Urinary bladder (tissue), 4 donors: ENCODE results near the gene LRRC37B. TPM values are rescaled to one million over a fixed set of nuclear protein-coding genes. Genes with fewer than 3 reads are reported as not detected.
"Not testable (repeated sequence)": the region's sequence is repeated elsewhere in the genome, so short reads cannot be mapped to it uniquely, and the experiment has no call there.

ENCODE experiments used
- DNase-seq: peaks from one replicate; pipeline ENCODE4 v3.0.0-alpha.2; 2015; ENCODE audit errors: extremely low spot score
- H3K27ac ChIP-seq: one replicate; pipeline ENCODE4 v1.5.1; 2013; ENCODE audit warnings: low read depth, mild to moderate bottlenecking, moderate library complexity
- H3K36me3 ChIP-seq: one replicate; pipeline ENCODE4 v1.6.1; 2013; ENCODE audit warnings: mild to moderate bottlenecking, moderate library complexity; ENCODE audit not compliant: insufficient read depth
- H3K4me1 ChIP-seq: one replicate; pipeline ENCODE4 v1.6.1; 2013; ENCODE audit warnings: mild to moderate bottlenecking, moderate library complexity; ENCODE audit not compliant: insufficient read depth
- H3K4me3 ChIP-seq: one replicate; pipeline ENCODE4 v1.5.1; 2013; ENCODE audit warnings: low read depth, low read length
- WGBS: extraction: QIAGEN DNeasy Blood & Tissue Kit; methylation state at CpG from one replicate; pipeline ENCODE4 v1.1.7; 2013; 5-methylcytosine and 5-hydroxymethylcytosine counted together
- polyA plus RNA-seq: library from polyadenylated mRNA; stranded (reverse); fragments of 200-250 nt; gene quantifications from one replicate; pipeline ENCODE4 v1.2.3, GENCODE V29; 2013
- total RNA-seq: library from RNA; depleted of rRNA; stranded (reverse); fragments of >200 nt; gene quantifications from one replicate; pipeline ENCODE4 v1.2.3, GENCODE V29; 2014
- donor health status: healthy with polysubstance abuse.
- donor health status: healthy.

Gene LRRC37B
- total and polyA plus RNA-seq, 2 donors: 9.4 to 31.6 TPM

GRCh38 chr17:32019228-32019627, 12.0 kb downstream of the LRRC37B start:
- DNase-seq: no peak
- Histone ChIP-seq H3K36me3 (no peaks in the 10 kb centered on the region), H3K27ac (no peak overlapping the region), H3K4me3 (no peak overlapping the region), H3K4me1 (no peaks in the 10 kb centered on the region)
- WGBS: 96% methylated on average over 1 of the region's 1 CpG

- Histone ChIP-seq H3K4me3 (no peak overlapping the region), H3K36me3 (no peaks in the 10 kb centered on the region), H3K27ac (no peak overlapping the region), H3K4me1 (no peaks in the 10 kb centered on the region)
- 83% methylated on average over 16 of the region's 16 CpGs for WGBS
- DNase-seq: no peak
Measured at GRCh38 chr17:32020943-32021614, 13.9 kb downstream of the LRRC37B start.

- no peak overlapping the region for H3K4me3 ChIP-seq
- H3K27ac ChIP-seq: no peak overlapping the region
- no peaks in the 10 kb centered on the region for H3K36me3 ChIP-seq
- H3K4me1 ChIP-seq: no peaks in the 10 kb centered on the region
- no peak for DNase-seq
- WGBS: 94% methylated on average over 7 of the region's 7 CpGs
Measured at GRCh38 chr17:32021615-32021955, 14.4 kb downstream of the LRRC37B start.

- H3K4me3 ChIP-seq, H3K4me1 ChIP-seq, H3K27ac ChIP-seq, H3K36me3 ChIP-seq, DNase-seq: not testable (repeated sequence)
- WGBS: 96% methylated on average over 5 of the region's 5 CpGs
Measured at GRCh38 chr17:32022554-32022953, 15.4 kb downstream of the LRRC37B start.

- not testable (repeated sequence) for H3K4me1 ChIP-seq, H3K4me3 ChIP-seq, DNase-seq, H3K36me3 ChIP-seq, H3K27ac ChIP-seq
- WGBS: 93% methylated on average over 4 of the region's 4 CpGs
Measured at GRCh38 chr17:32027271-32027670, 20.1 kb downstream of the LRRC37B start.

GRCh38 chr17:32033223-32033622, 26.0 kb downstream of the LRRC37B start:
- H3K27ac ChIP-seq: no peak overlapping the region
- 97% methylated on average over 2 of the region's 2 CpGs for WGBS
- DNase-seq: no peak
- no peaks in the 10 kb centered on the region for H3K36me3 ChIP-seq
- no peaks in the 10 kb centered on the region for H3K4me1 ChIP-seq
- H3K4me3 ChIP-seq: no peak overlapping the region

- WGBS: 93% methylated on average over 1 of the region's 1 CpG
- H3K4me3 ChIP-seq, H3K4me1 ChIP-seq, DNase-seq, H3K27ac ChIP-seq, H3K36me3 ChIP-seq: not testable (repeated sequence)
Measured at GRCh38 chr17:32033812-32034211, 26.6 kb downstream of the LRRC37B start.

- DNase-seq, H3K36me3 ChIP-seq, H3K4me1 ChIP-seq, H3K27ac ChIP-seq, H3K4me3 ChIP-seq: not testable (repeated sequence)
- 94% methylated on average over 17 of the region's 17 CpGs for WGBS
Measured at GRCh38 chr17:32040246-32040645, 33.1 kb downstream of the LRRC37B start.

- WGBS: 93% methylated on average over 19 of the region's 19 CpGs
- H3K27ac ChIP-seq, DNase-seq, H3K4me3 ChIP-seq, H3K36me3 ChIP-seq, H3K4me1 ChIP-seq: not testable (repeated sequence)
Measured at GRCh38 chr17:32041306-32041875, 34.2 kb downstream of the LRRC37B start.

- not testable (repeated sequence) for H3K4me1 ChIP-seq, DNase-seq, H3K27ac ChIP-seq, H3K4me3 ChIP-seq, H3K36me3 ChIP-seq
- 96% methylated on average over 10 of the region's 11 CpGs for WGBS
Measured at GRCh38 chr17:32042266-32042665, 35.1 kb downstream of the LRRC37B start.

GRCh38 chr17:32045611-32046010, 38.4 kb downstream of the LRRC37B start:
- DNase-seq, H3K4me3 ChIP-seq, H3K27ac ChIP-seq, H3K4me1 ChIP-seq, H3K36me3 ChIP-seq: not testable (repeated sequence)
- WGBS: 91% methylated on average over 3 of the region's 3 CpGs

GRCh38 chr17:32047663-32048062, 40.5 kb downstream of the LRRC37B start:
- not testable (repeated sequence) for DNase-seq, H3K4me3 ChIP-seq, H3K4me1 ChIP-seq, H3K27ac ChIP-seq, H3K36me3 ChIP-seq
- 92% methylated on average over 6 of the region's 6 CpGs for WGBS

- not testable (repeated sequence) for H3K4me3 ChIP-seq, DNase-seq, H3K27ac ChIP-seq, H3K36me3 ChIP-seq, H3K4me1 ChIP-seq
- 94% methylated on average over 3 of the region's 4 CpGs for WGBS
Measured at GRCh38 chr17:32054985-32055384, 47.8 kb downstream of the LRRC37B start.

GRCh38 chr17:32055425-32055824, 48.2 kb downstream of the LRRC37B start:
- not testable (repeated sequence) for DNase-seq, H3K4me1 ChIP-seq, H3K36me3 ChIP-seq, H3K27ac ChIP-seq, H3K4me3 ChIP-seq
- 86% methylated on average over 2 of the region's 3 CpGs for WGBS
